GM12891 (cell line): ENCODE data around the gene POLD3.

Experiments
- POLR2A ChIP-seq: IDR thresholded peaks from 2 replicates; pipeline ENCODE4 v1.6.1; 2011; ENCODE audit warnings: low read depth, low read length, control low read depth
- POLR2AphosphoS5 ChIP-seq: IDR thresholded peaks from 2 replicates; pipeline ENCODE4 v1.6.1; 2011; ENCODE audit warnings: low read depth, low read length, control low read depth
- TAF1 ChIP-seq: IDR thresholded peaks from 2 replicates; pipeline ENCODE4 v1.6.1; 2011; ENCODE audit warnings: low read depth, low read length, control low read depth

- no peak for TF ChIP-seq TAF1
- no peak for TF ChIP-seq POLR2A
- no peak for TF ChIP-seq POLR2AphosphoS5
These were observed 55.4 kb downstream of the POLD3 start for GRCh38 chr11:74647831-74648230.
